ENCODE data around the gene SLC39A7. TPM values are rescaled to one million over a fixed set of nuclear protein-coding genes. Genes with fewer than 3 reads are reported as not detected.
A peak's percentile ranks its signal among the peaks of the same experiment; 100 is the strongest.

SLC39A7 gene
- total and polyA plus RNA-seq, 2 donors (not counting 3 experiments of a cell fraction or from before 2014, with no cell fraction given), result 99.8 to 129 TPM

DNA sequence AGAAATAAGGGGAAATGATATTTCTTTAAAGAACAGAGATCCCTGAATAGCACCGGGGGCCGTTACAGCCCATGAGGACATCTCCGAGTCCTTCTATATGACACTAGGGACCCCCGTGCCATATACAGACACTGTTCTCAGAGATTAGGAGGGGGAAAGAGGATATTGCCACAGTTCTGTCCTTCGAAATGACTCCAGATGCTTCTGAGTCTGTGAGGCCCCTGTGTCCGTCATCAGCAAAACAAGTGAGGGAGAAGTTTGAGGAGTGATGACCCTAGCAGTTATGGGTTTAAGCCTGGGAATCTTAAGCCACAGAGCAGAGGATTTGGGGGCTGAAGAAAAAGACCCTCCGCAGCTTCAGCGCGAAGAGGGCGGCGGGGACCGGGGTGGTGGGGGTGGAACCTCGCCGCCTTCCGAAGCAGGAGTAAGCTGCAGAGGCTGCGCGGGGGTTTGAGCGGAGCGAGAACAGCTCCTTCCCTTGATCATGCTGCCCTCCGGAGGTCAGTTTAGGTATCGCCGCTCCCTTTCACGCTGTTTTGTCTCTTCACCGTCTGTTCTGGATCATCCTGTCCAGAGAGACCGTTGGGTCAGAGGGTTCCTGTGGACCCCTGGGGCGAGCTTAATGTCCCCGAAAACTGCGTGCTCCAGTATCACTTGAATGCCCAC is 47.4 kb downstream of the SLC39A7 start:
- H3K36me3 ChIP-seq (ENCODE audit: control insufficient read depth in 2 of 2, extremely low read depth in 1 of 2, insufficient read depth in 2 of 2, low read length in 2 of 2), result peaks cover 0 to 2% of the 10 kb centered on the region in 2 experiments
- intact Hi-C loops (cut with micrococcal nuclease), result loop anchor here (1.0 to 10.0 kb wide), 5 partner anchors 40 to 363 kb away; partner anchors contain the start of gene RING1
- no peak for TF ChIP-seq JUN (IDR thresholded peaks at IDR 0.05; ENCODE audit: borderline replicate concordance, insufficient read depth, insufficient read length, low read depth)
- TF ChIP-seq POLR2A (IDR thresholded peaks at IDR 0.05; ENCODE audit: low read depth, low read length), result no peak
- TF ChIP-seq MAX (IDR thresholded peaks at IDR 0.05; ENCODE audit: insufficient read depth, insufficient read length), result no peak
- TF ChIP-seq EZH2 (IDR thresholded peaks at IDR 0.05; ENCODE audit: borderline replicate concordance, low read depth, low read length, severe bottlenecking), result no peak
- TF ChIP-seq MYC (IDR thresholded peaks at IDR 0.05; ENCODE audit: low read depth, low read length), result no peak
- no peak for TF ChIP-seq GATA2 (IDR thresholded peaks at IDR 0.05; ENCODE audit: insufficient read depth, insufficient read length, low read depth, low read length)
- TF ChIP-seq POLR2AphosphoS5 (IDR thresholded peaks at IDR 0.05; ENCODE audit: insufficient read depth, low read depth, low read length), result no peak
- TF ChIP-seq, protein P1, sequence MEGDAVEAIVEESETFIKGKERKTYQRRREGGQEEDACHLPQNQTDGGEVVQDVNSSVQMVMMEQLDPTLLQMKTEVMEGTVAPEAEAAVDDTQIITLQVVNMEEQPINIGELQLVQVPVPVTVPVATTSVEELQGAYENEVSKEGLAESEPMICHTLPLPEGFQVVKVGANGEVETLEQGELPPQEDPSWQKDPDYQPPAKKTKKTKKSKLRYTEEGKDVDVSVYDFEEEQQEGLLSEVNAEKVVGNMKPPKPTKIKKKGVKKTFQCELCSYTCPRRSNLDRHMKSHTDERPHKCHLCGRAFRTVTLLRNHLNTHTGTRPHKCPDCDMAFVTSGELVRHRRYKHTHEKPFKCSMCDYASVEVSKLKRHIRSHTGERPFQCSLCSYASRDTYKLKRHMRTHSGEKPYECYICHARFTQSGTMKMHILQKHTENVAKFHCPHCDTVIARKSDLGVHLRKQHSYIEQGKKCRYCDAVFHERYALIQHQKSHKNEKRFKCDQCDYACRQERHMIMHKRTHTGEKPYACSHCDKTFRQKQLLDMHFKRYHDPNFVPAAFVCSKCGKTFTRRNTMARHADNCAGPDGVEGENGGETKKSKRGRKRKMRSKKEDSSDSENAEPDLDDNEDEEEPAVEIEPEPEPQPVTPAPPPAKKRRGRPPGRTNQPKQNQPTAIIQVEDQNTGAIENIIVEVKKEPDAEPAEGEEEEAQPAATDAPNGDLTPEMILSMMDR (IDR thresholded peaks at IDR 0.05; ENCODE audit: extremely low read depth in 1 of 2, insufficient read depth in 1 of 2, low read depth in 1 of 2, low read length in 2 of 2), result peak; percentile 81 to 93
- no TSS peak for BruUV-seq (replicated peaks)
- H3K9me3 ChIP-seq (replicated peaks; ENCODE audit: control insufficient read depth, insufficient read depth, low read length), result no peaks in the 10 kb centered on the region
- dilution Hi-C loops (cut with MboI; ENCODE audit: extremely low pct_ligation_motif_present, low sequenced_read_pairs), result no loop called here
- peak overlapping the region; percentile 57 for H3K9ac ChIP-seq (replicated peaks; ENCODE audit: extremely low read depth, insufficient read depth, low read length)
- FAIRE-seq (peak; percentile 86), DNase-seq (ENCODE audit: low read depth, low spot score) (peak; percentile 89)
- CTCF ChIA-PET, result interaction anchor here (0.6 to 4.5 kb wide), 56 partner anchors 11 to 1751 kb away, joined by 3 to 99 read pairs (median 5); partner anchors contain the start of genes BRD2, HLA-DPA1, HLA-DPB1 and HSD17B8
- peaks cover 2 to 6% of the 10 kb centered on the region in 2 experiments for H3K27me3 ChIP-seq (ENCODE audit: control insufficient read depth in 2 of 2, insufficient read depth in 2 of 2, low read length in 2 of 2)
- peak overlapping the region; percentile 13 to 51 (median 33) for H3K4me3 ChIP-seq (replicated peaks in 1 of 3; ENCODE audit: insufficient read depth in 1 of 3, low read depth in 1 of 3, low read length in 3 of 3)
- POLR2A ChIA-PET, result interaction anchor here (0.6 to 2.7 kb wide), 5 partner anchors 24 to 276 kb away, joined by 3 to 12 read pairs (median 7); partner anchors contain the start of genes HSD17B8, RING1, RPS18 and VPS52
- peaks cover 23% of the 10 kb centered on the region for H3K4me1 ChIP-seq (ENCODE audit: control insufficient read depth, extremely low read depth, insufficient read depth, low read length)
- H3K9me1 ChIP-seq (replicated peaks; ENCODE audit: control insufficient read depth, extremely low read depth, insufficient read depth, low read length), result no peaks in the 10 kb centered on the region
- H3K4me2 ChIP-seq (ENCODE audit: insufficient read depth, low read length), result peak overlapping the region; percentile 91
- H3K27ac ChIP-seq (ENCODE audit: insufficient read depth, low read depth, low read length), result peak overlapping the region; percentile 64
- H2AFZ ChIP-seq (ENCODE audit: low read depth, low read length), result peak overlapping the region; percentile 81
- H4K20me1 ChIP-seq (replicated peaks; ENCODE audit: control insufficient read depth, extremely low read depth, insufficient read depth, low read length), result no peaks in the 10 kb centered on the region
- no peaks in the 10 kb centered on the region for H3K79me2 ChIP-seq (ENCODE audit: control insufficient read depth, insufficient read depth, low read length)

All from endothelial cell of umbilical vein (primary cell).